ENCODE data around the gene IL19.

GRCh38 chr1:206732992-206733391, 37.6 kb upstream of the IL19 start:
- TF ChIP-seq CTCF (IDR thresholded peaks at IDR 0.05) (no peak), POLR2A (IDR thresholded peaks at IDR 0.05) (no peak)
